Measurements from ENCODE around the gene CCDC83. TPM values are rescaled to one million over a fixed set of nuclear protein-coding genes. Genes with fewer than 3 reads are reported as not detected.

The CCDC83 gene
- total RNA-seq, 1 experiment from 2014 or later, result not detected

DNA sequence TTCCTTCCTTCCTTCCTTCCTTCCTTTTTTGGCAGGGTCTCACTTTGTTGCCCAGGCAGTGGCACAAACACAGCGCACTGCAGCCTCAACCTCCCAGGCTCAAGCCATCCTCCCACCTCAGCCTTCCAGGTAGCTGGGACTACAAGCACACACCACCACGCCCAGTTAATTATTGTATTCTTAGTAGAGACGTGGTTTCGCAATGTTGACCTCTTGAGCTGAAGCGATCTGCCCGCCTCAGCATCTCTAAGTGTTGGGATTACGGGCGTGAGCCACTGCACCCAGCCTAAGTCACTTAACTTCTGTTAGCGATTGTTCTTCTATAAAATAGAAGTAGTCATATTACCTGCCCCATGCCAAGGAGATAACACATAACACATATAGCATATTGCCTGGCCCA is 41.5 kb upstream of the CCDC83 start:
- H3K27ac Mint-ChIP-seq (ENCODE audit: unreplicated experiment), result no peak overlapping the region
- H3K36me3 Mint-ChIP-seq (ENCODE audit: insufficient read depth, unreplicated experiment), result no peaks in the 10 kb centered on the region
- peaks cover 45% of the 10 kb centered on the region for H3K4me1 Mint-ChIP-seq (ENCODE audit: low read depth, unreplicated experiment)
- H3K27me3 ChIP-seq (replicated peaks; ENCODE audit: control insufficient read depth, insufficient read depth, low read length), result no peaks in the 10 kb centered on the region
- TF ChIP-seq, protein P1, sequence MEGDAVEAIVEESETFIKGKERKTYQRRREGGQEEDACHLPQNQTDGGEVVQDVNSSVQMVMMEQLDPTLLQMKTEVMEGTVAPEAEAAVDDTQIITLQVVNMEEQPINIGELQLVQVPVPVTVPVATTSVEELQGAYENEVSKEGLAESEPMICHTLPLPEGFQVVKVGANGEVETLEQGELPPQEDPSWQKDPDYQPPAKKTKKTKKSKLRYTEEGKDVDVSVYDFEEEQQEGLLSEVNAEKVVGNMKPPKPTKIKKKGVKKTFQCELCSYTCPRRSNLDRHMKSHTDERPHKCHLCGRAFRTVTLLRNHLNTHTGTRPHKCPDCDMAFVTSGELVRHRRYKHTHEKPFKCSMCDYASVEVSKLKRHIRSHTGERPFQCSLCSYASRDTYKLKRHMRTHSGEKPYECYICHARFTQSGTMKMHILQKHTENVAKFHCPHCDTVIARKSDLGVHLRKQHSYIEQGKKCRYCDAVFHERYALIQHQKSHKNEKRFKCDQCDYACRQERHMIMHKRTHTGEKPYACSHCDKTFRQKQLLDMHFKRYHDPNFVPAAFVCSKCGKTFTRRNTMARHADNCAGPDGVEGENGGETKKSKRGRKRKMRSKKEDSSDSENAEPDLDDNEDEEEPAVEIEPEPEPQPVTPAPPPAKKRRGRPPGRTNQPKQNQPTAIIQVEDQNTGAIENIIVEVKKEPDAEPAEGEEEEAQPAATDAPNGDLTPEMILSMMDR (IDR thresholded peaks at IDR 0.05; ENCODE audit: insufficient read depth in 1 of 2, low read depth in 1 of 2, low read length in 1 of 2, severe bottlenecking in 1 of 2, unreplicated experiment in 1 of 2), result no peak
- H3K9me3 Mint-ChIP-seq (ENCODE audit: unreplicated experiment), result no peaks in the 10 kb centered on the region
- no peaks in the 10 kb centered on the region for H3K9me3 ChIP-seq
- intact Hi-C loops (cut with micrococcal nuclease; ENCODE audit: unreplicated experiment), result loop anchor here (5.0 kb wide), 1 partner anchor 216 kb away; no protein-coding TSS in a partner anchor
- H3K4me3 Mint-ChIP-seq (ENCODE audit: unreplicated experiment), result no peak overlapping the region
- peaks cover 29% of the 10 kb centered on the region for H3K4me1 ChIP-seq
- H3K27me3 Mint-ChIP-seq (ENCODE audit: insufficient read depth, unreplicated experiment), result no peaks in the 10 kb centered on the region
- no TSS peak for BruUV-seq (replicated peaks)
- H3K36me3 ChIP-seq (ENCODE audit: control insufficient read depth, insufficient read depth, low read length), result no peaks in the 10 kb centered on the region
- peak; percentile 58 to 67 for DNase-seq
- ChIA-PET CTCF (interaction anchor here (1.4 to 2.9 kb wide), 2 partner anchors 12 to 18 kb away, joined by 3 to 17 read pairs; no protein-coding TSS in a partner anchor), POLR2A (interaction anchor here (0.6 kb wide), 1 partner anchor 53 kb away, joined by 3 read pairs; no protein-coding TSS in a partner anchor)
- H3K4me3 ChIP-seq (ENCODE audit: low read depth, low read length), result no peak overlapping the region

DNA sequence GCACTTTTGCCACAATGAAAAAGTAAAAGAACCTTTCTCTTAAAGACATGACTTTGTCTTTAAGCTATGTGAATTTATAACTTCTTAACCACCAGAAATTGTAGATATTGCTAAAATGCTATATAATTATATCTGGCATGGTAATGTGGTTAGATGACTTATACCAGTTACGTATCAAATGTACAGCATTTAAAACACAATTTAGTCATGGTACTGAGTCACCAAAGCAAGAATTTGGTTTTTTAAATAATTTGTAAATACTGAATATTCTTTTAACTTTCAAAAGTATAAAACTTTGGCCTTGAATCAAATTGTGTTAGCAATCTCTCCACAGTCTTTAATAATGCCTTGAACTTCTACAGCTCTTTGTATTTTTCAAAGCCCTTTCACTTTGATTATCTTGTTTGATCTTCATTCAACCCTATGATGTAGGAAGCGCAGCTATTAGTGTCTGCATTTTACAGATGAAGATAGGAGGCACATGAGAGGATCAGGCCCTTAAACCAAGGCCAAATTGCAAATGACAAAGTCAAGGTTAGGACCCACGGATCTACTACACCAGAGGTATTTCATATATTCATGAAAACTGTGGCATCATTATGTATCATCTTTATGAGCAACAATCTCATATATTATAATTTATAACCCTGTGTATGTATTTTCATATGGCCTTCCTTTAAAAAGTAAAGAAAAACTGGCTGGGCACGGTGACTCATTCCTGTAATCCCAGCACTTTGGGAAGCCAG is 39.8 kb upstream of the CCDC83 start:
- no TSS peak for BruUV-seq (replicated peaks)
- Mint-ChIP-seq H3K27me3 (ENCODE audit: insufficient read depth, unreplicated experiment) (no peaks in the 10 kb centered on the region), H3K27ac (ENCODE audit: unreplicated experiment) (no peak overlapping the region), H3K36me3 (ENCODE audit: insufficient read depth, unreplicated experiment) (no peaks in the 10 kb centered on the region), H3K4me1 (ENCODE audit: low read depth, unreplicated experiment) (peaks cover 31% of the 10 kb centered on the region), H3K9me3 (ENCODE audit: unreplicated experiment) (no peaks in the 10 kb centered on the region), H3K4me3 (ENCODE audit: unreplicated experiment) (no peak overlapping the region)
- ChIA-PET CTCF (interaction anchor here (0.6 to 2.9 kb wide), 3 partner anchors 10 to 227 kb away, joined by 3 to 17 read pairs (median 3); no protein-coding TSS in a partner anchor), POLR2A (no interaction called here)
- intact Hi-C loops (cut with micrococcal nuclease; ENCODE audit: unreplicated experiment), result no loop called here
- Histone ChIP-seq H3K4me1 (peaks cover 17% of the 10 kb centered on the region), H3K4me3 (ENCODE audit: low read depth, low read length) (no peak overlapping the region), H3K36me3 (ENCODE audit: control insufficient read depth, insufficient read depth, low read length) (no peaks in the 10 kb centered on the region), H3K27me3 (replicated peaks; ENCODE audit: control insufficient read depth, insufficient read depth, low read length) (no peaks in the 10 kb centered on the region), H3K9me3 (no peaks in the 10 kb centered on the region)
- TF ChIP-seq, protein P1 (IDR thresholded peaks at IDR 0.05; ENCODE audit: insufficient read depth in 1 of 2, low read depth in 1 of 2, low read length in 1 of 2, severe bottlenecking in 1 of 2, unreplicated experiment in 1 of 2), result no peak
- no peak for DNase-seq

GRCh38 chr11:85819441-85819840 is 35.7 kb upstream of the CCDC83 start:
- Mint-ChIP-seq H3K4me1 (ENCODE audit: low read depth, unreplicated experiment) (peaks cover 13% of the 10 kb centered on the region), H3K4me3 (ENCODE audit: unreplicated experiment) (no peak overlapping the region), H3K36me3 (ENCODE audit: insufficient read depth, unreplicated experiment) (no peaks in the 10 kb centered on the region), H3K9me3 (ENCODE audit: unreplicated experiment) (no peaks in the 10 kb centered on the region), H3K27me3 (ENCODE audit: insufficient read depth, unreplicated experiment) (no peaks in the 10 kb centered on the region), H3K27ac (ENCODE audit: unreplicated experiment) (no peak overlapping the region)
- intact Hi-C loops (cut with micrococcal nuclease; ENCODE audit: unreplicated experiment), result no loop called here
- ChIA-PET POLR2A (no interaction called here), CTCF (no interaction called here)
- Histone ChIP-seq H3K36me3 (ENCODE audit: control insufficient read depth, insufficient read depth, low read length) (no peaks in the 10 kb centered on the region), H3K9me3 (no peaks in the 10 kb centered on the region), H3K27me3 (replicated peaks; ENCODE audit: control insufficient read depth, insufficient read depth, low read length) (no peaks in the 10 kb centered on the region), H3K4me1 (no peaks in the 10 kb centered on the region), H3K4me3 (ENCODE audit: low read depth, low read length) (no peak overlapping the region)
- TF ChIP-seq, protein P1 (IDR thresholded peaks at IDR 0.05; ENCODE audit: insufficient read depth in 1 of 2, low read depth in 1 of 2, low read length in 1 of 2, severe bottlenecking in 1 of 2, unreplicated experiment in 1 of 2), result no peak
- no peak for DNase-seq
- BruUV-seq (replicated peaks), result no TSS peak

Measured in Caco-2 (cell line).